OCI-LY3 (cell line): ENCODE results near the gene UGT2A3.

Experiments used
- H2AFZ ChIP-seq: fragments of 200-600, 300-600 bp; shearing (Covaris generic); 2 replicates; pipeline ENCODE4 v1.6.0; 2014; ENCODE audit warnings: antibody characterized with exemption, low read depth, low read length
- H3K27ac ChIP-seq: fragments of 200-600, 300-600 bp; sonication (generic); 2 replicates; pipeline ENCODE4 v1.5.1; 2014; ENCODE audit warnings: mild to moderate bottlenecking, low read length, moderate library complexity, mixed read lengths
- H3K27me3 ChIP-seq: fragments of 200-600, 300-600 bp; sonication (generic); 2 replicates; pipeline ENCODE4 v1.6.1; 2014; ENCODE audit warnings: low read depth, low read length, mixed read lengths
- H3K36me3 ChIP-seq: fragments of 200-600, 300-600 bp; sonication (generic); replicated peaks from 2 replicates; pipeline ENCODE3; 2014; ENCODE audit warnings: low read depth, low read length, mixed read lengths
- H3K4me1 ChIP-seq: fragments of 300-600, 200-600 bp; sonication (generic); 2 replicates; pipeline ENCODE4 v1.6.1; 2014; ENCODE audit warnings: low read length, mixed read lengths
- H3K4me2 ChIP-seq: fragments of 200-600, 300-600 bp; sonication (generic); 2 replicates; pipeline ENCODE4 v1.6.1; 2014; ENCODE audit warnings: low read length, mixed read lengths
- H3K4me3 ChIP-seq: fragments of 300-600, 200-600 bp; sonication (generic); 2 replicates; pipeline ENCODE4 v1.5.1; 2014; ENCODE audit warnings: antibody characterized with exemption, mild to moderate bottlenecking, low read length, moderate library complexity
- H3K79me2 ChIP-seq: fragments of 300-600, 200-600 bp; shearing (Covaris generic); 2 replicates; pipeline ENCODE4 v1.6.1; 2014; ENCODE audit warnings: mild to moderate bottlenecking, low read length, mixed read lengths
- H3K9ac ChIP-seq: fragments of 300-600, 200-600 bp; shearing (Covaris generic); 2 replicates; pipeline ENCODE4 v1.6.0; 2014; ENCODE audit warnings: mild to moderate bottlenecking, low read length, moderate library complexity
- H3K9me3 ChIP-seq: fragments of 200-600, 300-600 bp; shearing (Covaris generic); 2 replicates; pipeline ENCODE4 v1.6.1; 2014; ENCODE audit warnings: low read length, mixed read lengths; ENCODE audit not compliant: insufficient read depth
- H4K20me1 ChIP-seq: fragments of 200-600, 300-600 bp; sonication (generic); 2 replicates; pipeline ENCODE4 v1.6.1; 2016; ENCODE audit warnings: low read length, mixed read lengths; ENCODE audit not compliant: insufficient read depth
- EZH2phosphoT487 ChIP-seq: fragments of 200-600 bp; shearing (Covaris generic); IDR thresholded peaks from 2 replicates; pipeline ENCODE4 v1.6.1; 2018; ENCODE audit warnings: antibody characterized with exemption, mixed run types, low read depth
- TF ChIP-seq, protein P1 (sequence below): fragments of 200-600, 300-600 bp; sonication (generic); IDR thresholded peaks from 2 replicates; pipeline ENCODE4 v1.5.1; 2014; ENCODE audit warnings: antibody characterized with exemption, low read length, low read depth

Gene UGT2A3

GRCh38 chr4:68891678-68892077, 59.9 kb downstream of the UGT2A3 start:
- Histone ChIP-seq H4K20me1 (no peaks in the 10 kb centered on the region), H3K4me2 (no peak overlapping the region), H3K4me1 (no peaks in the 10 kb centered on the region), H3K4me3 (no peak overlapping the region), H3K79me2 (no peaks in the 10 kb centered on the region), H3K9me3 (no peaks in the 10 kb centered on the region), H2AFZ (no peak overlapping the region), H3K27me3 (no peaks in the 10 kb centered on the region), H3K27ac (no peak overlapping the region), H3K9ac (no peak overlapping the region), H3K36me3 (no peaks in the 10 kb centered on the region)
- TF ChIP-seq EZH2phosphoT487: no peak
- TF ChIP-seq, protein P1, sequence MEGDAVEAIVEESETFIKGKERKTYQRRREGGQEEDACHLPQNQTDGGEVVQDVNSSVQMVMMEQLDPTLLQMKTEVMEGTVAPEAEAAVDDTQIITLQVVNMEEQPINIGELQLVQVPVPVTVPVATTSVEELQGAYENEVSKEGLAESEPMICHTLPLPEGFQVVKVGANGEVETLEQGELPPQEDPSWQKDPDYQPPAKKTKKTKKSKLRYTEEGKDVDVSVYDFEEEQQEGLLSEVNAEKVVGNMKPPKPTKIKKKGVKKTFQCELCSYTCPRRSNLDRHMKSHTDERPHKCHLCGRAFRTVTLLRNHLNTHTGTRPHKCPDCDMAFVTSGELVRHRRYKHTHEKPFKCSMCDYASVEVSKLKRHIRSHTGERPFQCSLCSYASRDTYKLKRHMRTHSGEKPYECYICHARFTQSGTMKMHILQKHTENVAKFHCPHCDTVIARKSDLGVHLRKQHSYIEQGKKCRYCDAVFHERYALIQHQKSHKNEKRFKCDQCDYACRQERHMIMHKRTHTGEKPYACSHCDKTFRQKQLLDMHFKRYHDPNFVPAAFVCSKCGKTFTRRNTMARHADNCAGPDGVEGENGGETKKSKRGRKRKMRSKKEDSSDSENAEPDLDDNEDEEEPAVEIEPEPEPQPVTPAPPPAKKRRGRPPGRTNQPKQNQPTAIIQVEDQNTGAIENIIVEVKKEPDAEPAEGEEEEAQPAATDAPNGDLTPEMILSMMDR: no peak

DNA sequence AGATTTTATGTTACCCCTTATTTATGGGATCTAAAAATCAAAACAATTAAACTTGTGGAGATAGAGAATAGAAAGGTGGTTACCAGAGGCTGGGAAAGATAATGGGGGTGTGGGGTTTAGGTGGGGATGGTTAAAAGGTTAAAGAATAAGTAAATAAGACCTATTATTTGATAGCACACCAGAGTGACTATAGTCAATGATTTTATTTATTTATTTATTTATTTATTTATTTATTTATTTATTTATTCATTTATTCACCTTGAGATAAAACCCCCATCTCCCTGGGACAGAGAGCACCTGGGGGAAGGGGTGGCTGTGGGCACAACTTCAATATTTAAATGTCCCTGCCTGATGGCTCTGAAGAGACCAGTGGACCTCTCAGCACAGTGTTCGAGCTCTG, 66.1 kb downstream of the UGT2A3 start:
- H3K27ac ChIP-seq: no peak overlapping the region
- H3K4me3 ChIP-seq: no peak overlapping the region
- no peak overlapping the region for H3K9ac ChIP-seq
- H3K4me2 ChIP-seq: no peak overlapping the region
- H2AFZ ChIP-seq: no peak overlapping the region
- no peaks in the 10 kb centered on the region for H3K4me1 ChIP-seq
- H3K27me3 ChIP-seq: no peaks in the 10 kb centered on the region
- no peaks in the 10 kb centered on the region for H3K79me2 ChIP-seq
- H3K36me3 ChIP-seq: no peaks in the 10 kb centered on the region
- no peaks in the 10 kb centered on the region for H3K9me3 ChIP-seq
- no peaks in the 10 kb centered on the region for H4K20me1 ChIP-seq
- TF ChIP-seq, protein P1: no peak
- no peak for TF ChIP-seq EZH2phosphoT487

- no peaks in the 10 kb centered on the region for H4K20me1 ChIP-seq
- no peaks in the 10 kb centered on the region for H3K9me3 ChIP-seq
- no peak overlapping the region for H3K27ac ChIP-seq
- no peaks in the 10 kb centered on the region for H3K36me3 ChIP-seq
- no peaks in the 10 kb centered on the region for H3K79me2 ChIP-seq
- H3K4me3 ChIP-seq: no peak overlapping the region
- no peaks in the 10 kb centered on the region for H3K27me3 ChIP-seq
- H3K9ac ChIP-seq: no peak overlapping the region
- no peak overlapping the region for H2AFZ ChIP-seq
- H3K4me1 ChIP-seq: no peaks in the 10 kb centered on the region
- H3K4me2 ChIP-seq: no peak overlapping the region
- no peak for TF ChIP-seq EZH2phosphoT487
- TF ChIP-seq, protein P1: no peak
These were observed 67.7 kb downstream of the UGT2A3 start for GRCh38 chr4:68883870-68884269.
